HG03280 (cell line): ENCODE data around the gene EHD1.

Experiments used
- ATAC-seq: cut with Tn5 transposase; IDR thresholded peaks from one replicate; pipeline ENCODE4 v1.9.1; 2021; ENCODE audit warnings: mild to moderate bottlenecking, moderate library complexity; ENCODE audit not compliant: unreplicated experiment

The EHD1 gene

GRCh38 chr11:64891880-64892279, 13.5 kb upstream of the EHD1 start:
- ATAC-seq: no peak

GRCh38 chr11:64891215-64891848, 12.9 kb upstream of the EHD1 start:
- no peak for ATAC-seq

- no peak for ATAC-seq
Observed at GRCh38 chr11:64890522-64890939, 12.1 kb upstream of the EHD1 start.

- no peak for ATAC-seq
Observed at GRCh38 chr11:64888729-64889511, 10.5 kb upstream of the EHD1 start.

GRCh38 chr11:64888406-64888728, 9.9 kb upstream of the EHD1 start:
- ATAC-seq: no peak

GRCh38 chr11:64887757-64888405, 9.5 kb upstream of the EHD1 start:
- ATAC-seq: peak; percentile 79

GRCh38 chr11:64887234-64887756, 8.9 kb upstream of the EHD1 start:
- ATAC-seq: no peak

GRCh38 chr11:64885367-64886286, 7.2 kb upstream of the EHD1 start:
- ATAC-seq: no peak

- no peak for ATAC-seq
Observed at GRCh38 chr11:64884019-64884418, 5.6 kb upstream of the EHD1 start.

GRCh38 chr11:64883575-64883974, 5.2 kb upstream of the EHD1 start:
- no peak for ATAC-seq

- ATAC-seq: no peak
Observed at GRCh38 chr11:64882243-64882642, 3.8 kb upstream of the EHD1 start.

GRCh38 chr11:64881476-64881875, 3.1 kb upstream of the EHD1 start:
- ATAC-seq: no peak

GRCh38 chr11:64880240-64881001, 2.0 kb upstream of the EHD1 start:
- no peak for ATAC-seq

GRCh38 chr11:64879244-64879900, 951 bp upstream of the EHD1 start:
- ATAC-seq: no peak

- peak; percentile 7 for ATAC-seq
Observed at GRCh38 chr11:64878223-64878493, 263 bp downstream of the EHD1 start.

- ATAC-seq: no peak
Observed at GRCh38 chr11:64877390-64878222, 815 bp downstream of the EHD1 start.

GRCh38 chr11:64876835-64877341, 1.5 kb downstream of the EHD1 start:
- no peak for ATAC-seq

GRCh38 chr11:64876229-64876750, 2.1 kb downstream of the EHD1 start:
- no peak for ATAC-seq
